Trophoblast cell (in vitro differentiated cells and primary cell): ENCODE measurements around the gene VEZF1.
"Not testable (repeated sequence)": the region's sequence is repeated elsewhere in the genome, so short reads cannot be mapped to it uniquely, and the experiment has no call there.

ENCODE experiments used
- DNase-seq, 2 donors: peaks; one replicate each; pipeline ENCODE4 v3.0.0-alpha.2; 2016
- H2AFZ ChIP-seq: 2 replicates; pipeline ENCODE4 v1.6.1; 2013; ENCODE audit warnings: low read length, moderate library complexity, mild to moderate bottlenecking; ENCODE audit not compliant: insufficient read depth, poor library complexity
- H2AK5ac ChIP-seq: 2 replicates; pipeline ENCODE4 v1.6.1; 2013; ENCODE audit warnings: mild to moderate bottlenecking, low read length
- H2BK120ac ChIP-seq: 2 replicates; pipeline ENCODE4 v1.6.1; 2013; ENCODE audit warnings: low read length, mild to moderate bottlenecking, moderate library complexity; ENCODE audit not compliant: insufficient read depth, poor library complexity
- H2BK12ac ChIP-seq: 2 replicates; pipeline ENCODE4 v1.6.1; 2013; ENCODE audit warnings: mild to moderate bottlenecking, low read length, moderate library complexity
- H2BK5ac ChIP-seq: 2 replicates; pipeline ENCODE4 v1.6.1; 2013; ENCODE audit warnings: low read length, low read depth, moderate library complexity, mild to moderate bottlenecking; ENCODE audit not compliant: poor library complexity
- H3K14ac ChIP-seq: 2 replicates; pipeline ENCODE4 v1.6.1; 2013; ENCODE audit warnings: mild to moderate bottlenecking, low read length
- H3K18ac ChIP-seq: 2 replicates; pipeline ENCODE4 v1.6.1; 2013; ENCODE audit warnings: mild to moderate bottlenecking, low read length
- H3K23ac ChIP-seq: 2 replicates; pipeline ENCODE4 v1.6.1; 2013; ENCODE audit warnings: low read length
- H3K27ac ChIP-seq: 2 replicates; pipeline ENCODE4 v1.5.1; 2013; ENCODE audit warnings: low read depth, mild to moderate bottlenecking, inconsistent platforms, low read length, moderate library complexity
- H3K27me3 ChIP-seq: 2 replicates; pipeline ENCODE4 v1.6.1; 2013; ENCODE audit warnings: inconsistent platforms, mild to moderate bottlenecking, low read length, moderate library complexity; ENCODE audit not compliant: insufficient read depth
- H3K36me3 ChIP-seq, 2 experiments: 1 replicate in 1 of 2; 2 replicates in 1 of 2; pipeline ENCODE4 v1.6.1; 2013; ENCODE audit warnings: low read length in 2 of 2, mild to moderate bottlenecking in 2 of 2, moderate library complexity in 1 of 2; ENCODE audit not compliant: insufficient read depth in 2 of 2, control insufficient read depth in 1 of 2
- H3K4ac ChIP-seq: 2 replicates; pipeline ENCODE4 v1.6.1; 2013; ENCODE audit warnings: low read depth, mild to moderate bottlenecking, low read length, moderate library complexity
- H3K4me1 ChIP-seq, 2 experiments: 1 replicate in 1 of 2; 2 replicates in 1 of 2; pipeline ENCODE4 v1.6.1; 2013; ENCODE audit warnings: low read length in 2 of 2, mild to moderate bottlenecking in 2 of 2, moderate library complexity in 1 of 2; ENCODE audit not compliant: insufficient read depth in 2 of 2, control insufficient read depth in 1 of 2
- H3K4me2 ChIP-seq: 2 replicates; pipeline ENCODE4 v1.6.1; 2013; ENCODE audit warnings: inconsistent platforms, mild to moderate bottlenecking, low read length, moderate library complexity
- H3K4me3 ChIP-seq: 2 replicates; pipeline ENCODE4 v1.5.1; 2013; ENCODE audit warnings: mild to moderate bottlenecking, low read depth, low read length, inconsistent platforms
- H3K79me1 ChIP-seq: one replicate; pipeline ENCODE4 v1.6.1; 2013; ENCODE audit warnings: low read length
- H3K79me2 ChIP-seq: 2 replicates; pipeline ENCODE4 v1.6.1; 2013; ENCODE audit warnings: low read length, mild to moderate bottlenecking; ENCODE audit not compliant: control insufficient read depth, insufficient read depth, poor library complexity
- H3K9ac ChIP-seq: 2 replicates; pipeline ENCODE4 v1.6.1; 2013; ENCODE audit warnings: mild to moderate bottlenecking, low read length
- H3K9me3 ChIP-seq: 2 replicates; pipeline ENCODE4 v1.6.1; 2013; ENCODE audit warnings: low read depth, mild to moderate bottlenecking, control low read depth, inconsistent platforms, low read length; ENCODE audit not compliant: insufficient read depth
- H4K12ac ChIP-seq: 2 replicates; pipeline ENCODE4 v1.6.1; 2013; ENCODE audit warnings: low read depth, mild to moderate bottlenecking, low read length, moderate library complexity
- H4K8ac ChIP-seq: 2 replicates; pipeline ENCODE4 v1.6.1; 2013; ENCODE audit warnings: low read depth, mild to moderate bottlenecking, low read length, moderate library complexity
- H4K91ac ChIP-seq: one replicate; pipeline ENCODE4 v1.6.1; 2013; ENCODE audit warnings: low read depth, mild to moderate bottlenecking, low read length, moderate library complexity
- WGBS: extraction: QIAGEN DNeasy Blood & Tissue Kit; methylation state at CpG from one replicate; pipeline ENCODE4 v1.1.7; 2013; ENCODE audit warnings: missing lambda C conversion rate; ENCODE audit not compliant: insufficient read length, insufficient coverage; ENCODE audit errors: extremely low coverage; 5-methylcytosine and 5-hydroxymethylcytosine counted together

The VEZF1 gene

DNA sequence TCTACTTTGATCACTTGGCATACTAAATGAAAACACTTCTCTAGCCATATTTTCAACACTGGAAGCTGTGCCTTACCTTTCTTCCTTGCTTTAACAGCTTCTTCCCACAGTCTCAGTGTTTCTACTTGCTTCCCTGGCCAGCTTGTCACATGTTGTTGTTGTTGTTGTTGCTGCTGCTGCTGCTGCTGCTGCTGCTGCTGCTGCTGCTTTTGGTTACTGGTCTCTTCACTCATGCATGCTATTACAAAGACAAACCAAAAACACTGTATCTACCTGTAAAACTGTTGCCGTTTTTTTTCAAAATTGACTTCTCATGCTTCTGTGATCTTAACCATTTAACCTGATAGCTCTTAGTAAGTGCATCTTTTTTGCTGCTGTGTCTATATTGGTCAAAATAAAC, 9.0 kb downstream of the VEZF1 start:
- no peak for DNase-seq
- no peak overlapping the region for H3K14ac ChIP-seq
- no peaks in the 10 kb centered on the region for H3K79me1 ChIP-seq
- H4K8ac ChIP-seq, result no peak overlapping the region
- H4K12ac ChIP-seq, result no peak overlapping the region
- WGBS, result no CpG with 5 or more reads among the region's 1 CpG
- peaks cover 30 to 37% of the 10 kb centered on the region in 2 experiments for H3K36me3 ChIP-seq
- no peak overlapping the region for H4K91ac ChIP-seq
- no peak overlapping the region for H3K4me3 ChIP-seq
- H2BK12ac ChIP-seq, result no peak overlapping the region
- no peak overlapping the region for H3K4me2 ChIP-seq
- H3K18ac ChIP-seq, result no peak overlapping the region
- H2AK5ac ChIP-seq, result no peak overlapping the region
- H3K4me1 ChIP-seq, result no peaks in the 10 kb centered on the region
- no peaks in the 10 kb centered on the region for H3K9me3 ChIP-seq
- no peak overlapping the region for H3K9ac ChIP-seq
- H3K27me3 ChIP-seq, result no peaks in the 10 kb centered on the region
- no peak overlapping the region for H3K23ac ChIP-seq
- no peak overlapping the region for H2BK5ac ChIP-seq
- H3K4ac ChIP-seq, result no peak overlapping the region
- no peak overlapping the region for H2BK120ac ChIP-seq
- no peaks in the 10 kb centered on the region for H3K79me2 ChIP-seq
- H2AFZ ChIP-seq, result no peak overlapping the region
- H3K27ac ChIP-seq, result no peak overlapping the region

DNA sequence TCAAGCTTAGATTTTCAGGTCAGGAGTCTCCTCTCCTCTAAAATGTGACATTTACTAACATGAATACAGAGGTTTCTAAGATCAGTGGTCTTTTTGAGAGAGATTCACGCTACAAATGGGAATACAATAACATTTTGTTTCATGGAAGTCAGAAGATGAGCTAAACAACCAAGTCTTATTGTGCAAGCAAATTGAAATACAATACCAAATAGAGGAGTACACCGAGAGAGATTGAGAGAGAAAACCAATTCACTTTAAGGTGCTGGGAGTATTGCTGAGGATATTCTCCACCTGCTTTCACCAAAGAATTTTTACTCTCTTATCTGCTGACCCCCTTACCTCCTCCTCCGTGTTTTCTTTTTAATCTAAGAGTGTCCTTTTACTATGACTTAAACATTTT, 11.5 kb downstream of the VEZF1 start:
- no peak overlapping the region for H4K91ac ChIP-seq
- no peak overlapping the region for H3K9ac ChIP-seq
- no peaks in the 10 kb centered on the region for H3K9me3 ChIP-seq
- H3K79me1 ChIP-seq, result no peaks in the 10 kb centered on the region
- no peak overlapping the region for H3K27ac ChIP-seq
- no peak for DNase-seq
- no peaks in the 10 kb centered on the region for H3K79me2 ChIP-seq
- no CpG with 5 or more reads among the region's 3 CpGs for WGBS
- H4K12ac ChIP-seq, result no peak overlapping the region
- H2BK12ac ChIP-seq, result no peak overlapping the region
- H3K18ac ChIP-seq, result no peak overlapping the region
- H4K8ac ChIP-seq, result no peak overlapping the region
- H2AK5ac ChIP-seq, result no peak overlapping the region
- H3K4me1 ChIP-seq, result no peaks in the 10 kb centered on the region
- H3K4me2 ChIP-seq, result no peak overlapping the region
- peaks cover 28 to 38% of the 10 kb centered on the region in 2 experiments for H3K36me3 ChIP-seq
- H2AFZ ChIP-seq, result no peak overlapping the region
- H3K4me3 ChIP-seq, result no peak overlapping the region
- no peak overlapping the region for H2BK120ac ChIP-seq
- H3K27me3 ChIP-seq, result no peaks in the 10 kb centered on the region
- no peak overlapping the region for H3K4ac ChIP-seq
- no peak overlapping the region for H3K23ac ChIP-seq
- no peak overlapping the region for H2BK5ac ChIP-seq
- no peak overlapping the region for H3K14ac ChIP-seq

DNA sequence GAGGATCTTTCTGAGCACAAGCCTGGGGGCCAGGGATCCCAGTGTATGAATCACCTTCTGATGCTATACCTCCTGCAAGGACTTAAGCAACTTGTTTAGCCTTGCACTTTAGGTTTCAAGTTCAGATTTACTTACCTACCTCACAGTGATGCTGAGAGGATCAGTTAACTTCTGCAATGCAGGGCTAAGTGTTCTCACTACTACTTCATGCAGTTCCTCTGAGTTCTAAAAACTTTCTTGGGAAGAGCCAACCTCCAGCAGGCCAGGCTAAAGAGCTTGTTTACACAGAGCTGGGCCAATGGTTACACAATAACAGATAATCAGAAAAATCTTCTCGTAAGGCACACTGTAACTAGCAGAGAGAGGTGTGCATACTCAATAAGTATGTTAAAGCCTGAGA, 13.0 kb downstream of the VEZF1 start:
- Histone ChIP-seq H3K23ac (no peak overlapping the region), H4K8ac (no peak overlapping the region), H2AFZ (no peak overlapping the region), H3K4ac (no peak overlapping the region), H2AK5ac (no peak overlapping the region), H3K9me3 (no peaks in the 10 kb centered on the region), H3K4me3 (no peak overlapping the region), H3K36me3 (peaks cover 28 to 37% of the 10 kb centered on the region in 2 experiments), H3K4me2 (no peak overlapping the region), H2BK5ac (no peak overlapping the region), H4K91ac (no peak overlapping the region), H4K12ac (no peak overlapping the region), H3K27me3 (no peaks in the 10 kb centered on the region), H3K79me2 (no peaks in the 10 kb centered on the region), H3K79me1 (no peaks in the 10 kb centered on the region), H3K27ac (no peak overlapping the region), H3K4me1 (no peaks in the 10 kb centered on the region), H2BK120ac (no peak overlapping the region), H3K18ac (no peak overlapping the region), H3K14ac (no peak overlapping the region), H3K9ac (no peak overlapping the region), H2BK12ac (no peak overlapping the region)
- DNase-seq, result no peak
- WGBS, result no CpG with 5 or more reads among the region's 1 CpG

DNA sequence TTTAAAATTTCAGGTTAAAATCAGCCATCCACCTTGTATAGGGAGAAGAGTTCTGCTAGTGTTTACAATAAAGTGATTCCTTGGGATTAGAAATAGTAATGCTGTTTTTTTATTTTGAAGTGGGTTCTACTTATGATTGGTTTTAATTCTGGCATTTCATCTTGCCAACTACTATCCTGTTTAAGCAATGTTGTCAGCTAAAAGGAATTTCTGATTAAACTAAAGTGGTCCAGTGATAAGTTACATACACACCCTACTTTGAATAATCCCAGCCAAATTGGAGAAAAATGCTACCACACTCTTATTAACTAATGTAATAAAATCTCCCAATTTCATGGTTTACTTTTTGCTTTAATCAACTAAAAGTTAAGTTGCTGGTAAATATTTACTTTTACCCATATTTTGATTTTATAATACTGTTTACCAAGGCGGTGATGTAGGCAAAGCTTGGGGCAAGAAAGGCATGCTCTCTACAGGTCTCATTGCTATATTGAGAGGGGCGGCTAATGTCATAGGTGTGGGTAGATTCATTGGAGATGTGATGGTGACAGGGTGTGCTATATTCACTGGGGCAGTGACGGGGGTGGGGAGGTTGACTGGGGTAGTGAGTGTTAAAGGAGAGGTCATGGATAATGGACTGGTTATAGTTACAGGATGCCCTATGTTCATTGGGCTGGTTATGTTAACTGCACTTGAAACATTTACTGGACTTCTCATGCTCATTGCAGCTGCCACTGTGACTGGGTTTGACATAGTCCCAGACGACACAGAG, 13.8 kb downstream of the VEZF1 start:
- not testable (repeated sequence) for H4K12ac ChIP-seq, H3K9ac ChIP-seq, H3K4ac ChIP-seq, H2BK120ac ChIP-seq, H3K4me1 ChIP-seq, H2BK12ac ChIP-seq, H3K9me3 ChIP-seq, H3K79me2 ChIP-seq, H3K27ac ChIP-seq, H4K91ac ChIP-seq, DNase-seq, H3K14ac ChIP-seq, H3K79me1 ChIP-seq, H4K8ac ChIP-seq, H3K23ac ChIP-seq, H3K18ac ChIP-seq, H3K27me3 ChIP-seq, H3K4me2 ChIP-seq, H3K4me3 ChIP-seq, H2BK5ac ChIP-seq, H2AFZ ChIP-seq, H2AK5ac ChIP-seq
- no CpG with 5 or more reads among the region's 4 CpGs for WGBS
- H3K36me3 ChIP-seq, result peaks cover 24 to 34% of the 10 kb centered on the region in 2 experiments
